ENCODE results near the gene GTF3A. TPM values are rescaled to one million over a fixed set of nuclear protein-coding genes. Genes with fewer than 3 reads are reported as not detected.
A peak's percentile ranks its signal among the peaks of the same experiment; 100 is the strongest.

Gene GTF3A
- total RNA-seq, 1 experiment from 2014 or later = 304 TPM

- no peak for DNase-seq (ENCODE audit: low read depth, low spot score)
- in situ Hi-C loops (cut with HindIII; ENCODE audit: low pct_unique_long_range_greater_than_20kb, low sequenced_read_pairs) = no loop called here
Measured at GRCh38 chr13:27401210-27401609, 23.2 kb upstream of the GTF3A start.

GRCh38 chr13:27403203-27403678 is 21.2 kb upstream of the GTF3A start:
- no peak for DNase-seq (ENCODE audit: low read depth, low spot score)
- in situ Hi-C loops (cut with HindIII; ENCODE audit: low pct_unique_long_range_greater_than_20kb, low sequenced_read_pairs) = no loop called here

GRCh38 chr13:27403727-27404385 is 20.6 kb upstream of the GTF3A start:
- in situ Hi-C loops (cut with HindIII; ENCODE audit: low pct_unique_long_range_greater_than_20kb, low sequenced_read_pairs) = no loop called here
- DNase-seq (ENCODE audit: low read depth, low spot score) = no peak

GRCh38 chr13:27404680-27405079 is 19.7 kb upstream of the GTF3A start:
- in situ Hi-C loops (cut with HindIII; ENCODE audit: low pct_unique_long_range_greater_than_20kb, low sequenced_read_pairs) = no loop called here
- DNase-seq (ENCODE audit: low read depth, low spot score) = no peak

- in situ Hi-C loops (cut with HindIII; ENCODE audit: low pct_unique_long_range_greater_than_20kb, low sequenced_read_pairs) = no loop called here
- peak; percentile 22 for DNase-seq (ENCODE audit: low read depth, low spot score)
Measured at GRCh38 chr13:27405546-27406134, 18.8 kb upstream of the GTF3A start.

DNA sequence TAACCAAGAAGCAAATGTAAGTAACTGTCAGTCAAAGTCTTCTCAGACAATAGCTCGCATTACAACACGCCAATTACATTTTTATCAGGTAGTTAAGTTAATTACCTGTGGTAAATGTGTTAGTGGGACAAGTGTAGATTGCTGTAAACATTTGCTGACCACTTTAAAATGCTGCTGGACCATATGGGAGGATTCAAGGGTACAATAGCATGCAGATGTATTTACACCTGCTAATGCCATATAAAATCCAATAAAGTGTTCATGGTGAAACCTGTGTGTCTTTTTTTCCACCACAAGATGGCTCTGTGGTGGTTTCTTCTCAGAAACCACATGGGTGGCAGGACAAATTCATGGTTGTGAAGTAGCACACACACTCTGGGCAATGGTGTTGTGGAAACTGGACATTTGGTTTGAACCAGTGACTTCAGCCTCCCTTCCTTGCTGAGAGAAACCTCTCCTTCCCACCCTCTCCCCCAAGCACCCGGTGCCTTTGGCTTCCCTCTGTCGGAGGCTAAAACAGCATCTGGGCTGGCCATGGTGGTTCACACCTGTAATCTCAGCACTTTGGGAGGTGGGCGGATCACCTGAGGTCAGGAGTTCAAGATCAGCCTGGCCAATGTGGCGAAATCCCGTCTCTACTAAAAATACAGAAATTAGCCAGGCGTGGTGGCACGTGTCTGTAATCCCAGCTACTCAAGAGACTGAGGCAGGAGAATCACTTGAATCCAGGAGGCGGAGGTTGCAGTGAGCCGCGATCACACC is 18.1 kb upstream of the GTF3A start:
- DNase-seq (ENCODE audit: low read depth, low spot score) = peak; percentile 65
- in situ Hi-C loops (cut with HindIII; ENCODE audit: low pct_unique_long_range_greater_than_20kb, low sequenced_read_pairs) = no loop called here

GRCh38 chr13:27408074-27408473 is 16.3 kb upstream of the GTF3A start:
- DNase-seq (ENCODE audit: low read depth, low spot score) = no peak
- in situ Hi-C loops (cut with HindIII; ENCODE audit: low pct_unique_long_range_greater_than_20kb, low sequenced_read_pairs) = no loop called here

DNA sequence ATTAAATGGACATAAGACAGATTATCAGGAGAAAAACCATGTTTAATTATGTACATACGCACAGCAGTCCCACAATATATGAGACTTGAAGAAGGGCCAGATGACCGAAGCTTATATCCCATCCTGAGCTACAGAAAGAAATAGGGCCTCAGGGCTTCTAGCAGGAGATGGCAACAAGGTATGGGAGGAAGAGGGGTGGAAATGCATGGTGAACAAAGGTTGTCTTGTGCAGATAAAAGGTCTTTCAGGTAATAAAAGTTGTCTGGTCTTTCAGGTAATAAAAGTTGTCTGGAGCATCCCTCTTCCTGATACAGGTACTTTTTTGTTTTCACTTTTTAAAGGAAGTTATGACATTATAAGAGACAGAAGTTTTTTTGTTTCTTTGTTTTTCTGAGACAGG is 15.4 kb upstream of the GTF3A start:
- in situ Hi-C loops (cut with HindIII; ENCODE audit: low pct_unique_long_range_greater_than_20kb, low sequenced_read_pairs) = no loop called here
- no peak for DNase-seq (ENCODE audit: low read depth, low spot score)

DNA sequence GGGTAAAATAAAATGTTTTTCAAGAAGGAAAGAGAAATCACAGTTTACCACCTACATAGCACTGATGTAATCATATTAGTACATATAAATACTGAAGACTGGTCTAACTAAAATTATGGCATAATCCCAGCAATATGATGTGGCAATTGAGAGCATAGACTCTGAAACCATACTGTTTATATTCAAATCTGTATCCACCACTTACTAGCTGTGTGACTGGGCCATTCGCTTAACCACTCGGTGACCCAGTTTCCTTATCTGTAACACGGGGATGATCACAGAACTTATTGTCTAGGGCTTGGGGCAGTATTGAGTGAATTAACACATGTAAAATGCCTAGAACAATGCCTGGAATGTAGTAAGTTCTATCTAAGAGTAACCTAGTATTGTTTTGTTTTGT is 13.1 kb upstream of the GTF3A start:
- in situ Hi-C loops (cut with HindIII; ENCODE audit: low pct_unique_long_range_greater_than_20kb, low sequenced_read_pairs) = no loop called here
- no peak for DNase-seq (ENCODE audit: low read depth, low spot score)

DNA sequence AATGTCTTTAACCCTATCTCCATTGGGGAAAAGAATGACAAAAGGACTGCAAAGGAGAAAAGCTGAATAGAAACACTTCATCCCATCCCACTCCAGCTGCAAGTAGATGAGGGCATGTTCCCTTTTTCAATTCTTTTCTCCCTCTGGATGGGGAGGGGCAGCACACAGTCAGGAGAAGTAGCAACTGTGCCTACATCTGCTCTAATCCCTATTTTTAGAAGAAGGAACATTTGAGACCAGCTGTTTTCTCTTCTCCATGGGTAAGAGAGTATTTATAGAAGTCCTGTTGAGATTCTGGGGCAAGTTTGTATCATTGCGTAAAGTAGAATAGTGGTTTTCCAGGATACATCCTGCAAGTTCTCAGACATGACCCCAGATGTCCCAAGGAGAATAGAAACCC is 9.3 kb upstream of the GTF3A start:
- no peak for DNase-seq (ENCODE audit: low read depth, low spot score)
- in situ Hi-C loops (cut with HindIII; ENCODE audit: low pct_unique_long_range_greater_than_20kb, low sequenced_read_pairs) = no loop called here

- in situ Hi-C loops (cut with HindIII; ENCODE audit: low pct_unique_long_range_greater_than_20kb, low sequenced_read_pairs) = no loop called here
- peak; percentile 36 for DNase-seq (ENCODE audit: low read depth, low spot score)
Measured at GRCh38 chr13:27419328-27419727, 5.1 kb upstream of the GTF3A start.

GRCh38 chr13:27421101-27421871 is 3.1 kb upstream of the GTF3A start:
- in situ Hi-C loops (cut with HindIII; ENCODE audit: low pct_unique_long_range_greater_than_20kb, low sequenced_read_pairs) = no loop called here

DNA sequence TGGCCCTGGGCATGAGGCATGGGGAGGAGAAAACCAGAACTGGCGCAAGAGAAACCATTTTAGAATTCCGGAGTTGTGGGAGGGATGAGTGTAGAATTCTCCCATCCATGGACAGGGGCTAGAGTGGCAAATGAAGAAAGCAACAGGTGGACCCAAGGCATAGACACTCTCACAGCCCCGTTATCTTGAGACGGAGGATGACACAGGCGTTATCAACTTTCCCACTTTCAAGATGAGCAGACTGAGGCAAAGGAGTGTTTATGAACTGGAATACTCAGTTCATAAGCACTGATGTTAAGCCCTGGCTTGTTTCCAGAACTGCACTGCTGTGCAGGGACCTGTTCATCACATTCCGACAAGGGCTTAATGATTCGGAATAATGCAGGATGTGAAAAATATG is 1.1 kb upstream of the GTF3A start:
- no peak for DNase-seq (ENCODE audit: low read depth, low spot score)
- in situ Hi-C loops (cut with HindIII; ENCODE audit: low pct_unique_long_range_greater_than_20kb, low sequenced_read_pairs) = no loop called here

More at GRCh38 chr13:27421101-27421871, 3.1 kb upstream of the GTF3A start:
- DNase-seq (ENCODE audit: low read depth, low spot score) = peak; percentile 33

DNA sequence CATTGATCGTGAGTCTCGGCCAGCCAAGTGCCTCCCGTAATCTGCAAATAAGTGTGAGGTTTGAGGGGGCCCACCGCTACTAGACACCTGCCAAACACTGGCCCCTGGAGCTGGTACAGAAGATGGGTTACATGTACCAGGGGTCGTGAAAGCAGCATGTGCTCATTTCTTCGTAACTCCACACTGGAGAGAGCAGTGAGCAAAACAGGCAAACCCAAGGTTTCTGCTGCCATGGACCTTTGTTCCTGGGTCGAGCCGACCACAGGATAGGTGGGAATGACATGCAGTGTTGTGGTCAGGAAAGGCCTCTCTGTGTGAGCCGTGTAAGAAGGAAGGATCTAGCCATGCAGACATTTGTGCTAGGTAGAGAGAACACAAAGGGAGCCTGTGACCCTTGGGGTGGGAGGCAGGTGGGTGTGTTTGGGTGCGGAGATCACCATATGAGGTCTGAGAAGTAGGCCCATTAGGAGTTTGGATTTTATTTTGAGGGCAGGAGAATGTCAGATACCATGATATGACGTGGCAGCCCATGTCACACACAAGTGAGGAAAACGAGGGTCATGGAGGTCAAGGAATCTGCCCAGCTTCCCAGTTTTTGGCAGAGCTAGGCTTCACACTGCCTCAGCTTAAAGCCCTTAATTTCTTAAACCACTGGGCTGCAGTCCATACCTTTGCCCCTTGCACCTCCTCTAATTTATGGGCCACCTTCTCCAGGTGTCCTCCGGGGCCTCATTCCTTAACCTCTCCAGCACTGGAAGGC is 919 bp downstream of the GTF3A start:
- DNase-seq (ENCODE audit: low read depth, low spot score) = no peak
- in situ Hi-C loops (cut with HindIII; ENCODE audit: low pct_unique_long_range_greater_than_20kb, low sequenced_read_pairs) = no loop called here

- in situ Hi-C loops (cut with HindIII; ENCODE audit: low pct_unique_long_range_greater_than_20kb, low sequenced_read_pairs) = no loop called here
- peak; percentile 83 for DNase-seq (ENCODE audit: low read depth, low spot score)
Measured at GRCh38 chr13:27425918-27426630, 1.7 kb downstream of the GTF3A start.

DNA sequence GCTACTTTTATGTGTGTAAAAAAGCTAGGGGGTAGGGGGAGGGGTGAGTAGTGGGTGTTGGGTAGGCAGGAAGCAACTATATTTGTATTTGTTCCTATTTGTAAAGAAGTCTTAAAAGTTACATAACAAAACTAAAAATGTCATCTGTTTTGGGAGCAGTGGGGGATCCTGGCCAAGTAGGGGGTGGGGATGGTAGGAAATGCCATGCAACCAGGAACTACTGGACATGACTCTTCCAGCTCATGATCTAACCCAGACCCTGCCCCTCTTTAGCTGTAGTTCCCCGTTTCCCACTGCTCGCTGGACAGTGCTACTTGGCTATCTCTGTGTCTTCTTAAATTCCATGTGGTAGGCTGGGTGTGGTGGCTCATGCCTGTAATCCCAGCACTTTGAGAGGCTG is 3.2 kb downstream of the GTF3A start:
- no peak for DNase-seq (ENCODE audit: low read depth, low spot score)
- in situ Hi-C loops (cut with HindIII; ENCODE audit: low pct_unique_long_range_greater_than_20kb, low sequenced_read_pairs) = no loop called here

DNA sequence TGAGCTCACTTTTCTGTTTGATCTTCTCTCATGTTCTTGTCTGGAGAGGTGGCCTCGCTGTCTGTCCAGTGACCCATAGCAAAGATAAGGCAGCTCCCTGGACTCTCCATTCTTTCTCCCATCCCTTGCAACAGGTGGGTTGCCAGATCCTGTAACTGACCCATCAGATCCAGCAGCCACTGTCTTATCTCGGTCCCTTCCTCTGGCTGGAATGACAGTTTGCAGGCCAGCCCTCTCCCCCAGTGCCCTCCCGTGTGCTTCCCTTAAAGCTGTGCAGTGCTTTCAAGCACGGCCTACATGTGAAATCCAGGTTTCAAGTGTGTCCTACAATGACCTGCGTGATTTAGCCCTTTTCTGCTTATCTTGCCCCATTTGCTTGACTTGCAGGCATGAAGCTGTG is 3.7 kb downstream of the GTF3A start:
- DNase-seq (ENCODE audit: low read depth, low spot score) = no peak
- in situ Hi-C loops (cut with HindIII; ENCODE audit: low pct_unique_long_range_greater_than_20kb, low sequenced_read_pairs) = no loop called here

Measured in SK-MEL-5 (cell line).